ENCODE data around the gene G6PC3.
"Not testable (repeated sequence)": the region's sequence is repeated elsewhere in the genome, so short reads cannot be mapped to it uniquely, and the experiment has no call there.

The G6PC3 gene

GRCh38 chr17:44070455-44071197, at the start of gene G6PC3:
TSS of gene G6PC3 (plus strand) at chr17:44070735. CDS start at chr17:44070966, 231 bp downstream.
- peak; percentile 96 for DNase-seq

- not testable (repeated sequence) for DNase-seq
Measured at GRCh38 chr17:44021227-44021626, 49.3 kb upstream of the G6PC3 start.

- DNase-seq: no peak
Measured at GRCh38 chr17:44022246-44022645, 48.3 kb upstream of the G6PC3 start.

- no peak for DNase-seq
Measured at GRCh38 chr17:44023545-44024270, 46.8 kb upstream of the G6PC3 start.

- peak; percentile 84 for DNase-seq
Measured at GRCh38 chr17:44024271-44024663, 46.3 kb upstream of the G6PC3 start.

GRCh38 chr17:44024853-44025252, 45.7 kb upstream of the G6PC3 start:
- no peak for DNase-seq

GRCh38 chr17:44029736-44030135, 40.8 kb upstream of the G6PC3 start:
- DNase-seq: no peak

- DNase-seq: no peak
Measured at GRCh38 chr17:44030482-44030881, 40.1 kb upstream of the G6PC3 start.

GRCh38 chr17:44033861-44034408, 36.6 kb upstream of the G6PC3 start:
- DNase-seq: no peak

GRCh38 chr17:44034688-44035087, 35.8 kb upstream of the G6PC3 start:
- DNase-seq: not testable (repeated sequence)

- DNase-seq: no peak
Measured at GRCh38 chr17:44037471-44037870, 33.1 kb upstream of the G6PC3 start.

GRCh38 chr17:44038604-44039011, 31.9 kb upstream of the G6PC3 start:
- DNase-seq: no peak

- DNase-seq: no peak
Measured at GRCh38 chr17:44039829-44040635, 30.5 kb upstream of the G6PC3 start.

- no peak for DNase-seq
Measured at GRCh38 chr17:44043272-44043696, 27.3 kb upstream of the G6PC3 start.

GRCh38 chr17:44044071-44044470, 26.5 kb upstream of the G6PC3 start:
- DNase-seq: no peak

GRCh38 chr17:44045486-44045885, 25.0 kb upstream of the G6PC3 start:
- DNase-seq: no peak

GRCh38 chr17:44046893-44047292, 23.6 kb upstream of the G6PC3 start:
- not testable (repeated sequence) for DNase-seq

GRCh38 chr17:44049294-44050060, 21.1 kb upstream of the G6PC3 start:
- DNase-seq: no peak

- peak; percentile 16 for DNase-seq
Measured at GRCh38 chr17:44053125-44053872, 17.2 kb upstream of the G6PC3 start.

- DNase-seq: no peak
Measured at GRCh38 chr17:44059101-44059892, 11.2 kb upstream of the G6PC3 start.

- no peak for DNase-seq
Measured at GRCh38 chr17:44061446-44061845, 9.1 kb upstream of the G6PC3 start.

All from DMS79 treated with DMSO at 0.1 percent for 48 hours (cell line).